Nephron (organoid): ENCODE data around the gene FLNA.
A peak's percentile ranks its signal among the peaks of the same experiment; 100 is the strongest.

Source experiments
- H3K27ac Mint-ChIP-seq, 3 experiments: 2 replicates each; pipeline ENCODE4 v1.8.0; 2020; ENCODE audit warnings: mixed read lengths in 3 of 3, mild to moderate bottlenecking in 2 of 3, moderate library complexity in 1 of 3
- H3K27me3 Mint-ChIP-seq: 2 replicates; pipeline ENCODE4 v1.8.0; 2021; ENCODE audit warnings: low read depth, mild to moderate bottlenecking, moderate library complexity, mixed read lengths
- H3K36me3 Mint-ChIP-seq: 2 replicates; pipeline ENCODE4 v1.8.0; 2020; ENCODE audit warnings: low read depth, mixed read lengths
- H3K4me1 Mint-ChIP-seq: 2 replicates; pipeline ENCODE4 v1.8.0; 2020; ENCODE audit warnings: mixed read lengths
- H3K4me3 Mint-ChIP-seq, 3 experiments: 2 replicates each; pipeline ENCODE4 v1.8.0; 2020; ENCODE audit warnings: mild to moderate bottlenecking in 3 of 3, mixed read lengths in 3 of 3, moderate library complexity in 2 of 3
- H3K9me3 Mint-ChIP-seq: 2 replicates; pipeline ENCODE4 v1.8.0; 2020; ENCODE audit warnings: mixed read lengths
- TF ChIP-seq, protein P1 (sequence below), 3 experiments: fragments of 200-600 bp; sonication (generic); IDR thresholded peaks; one replicate each; pipeline ENCODE4 v1.5.0; 2021; ENCODE audit warnings: antibody characterized with exemption in 3 of 3; ENCODE audit not compliant: unreplicated experiment in 3 of 3

Gene FLNA

DNA sequence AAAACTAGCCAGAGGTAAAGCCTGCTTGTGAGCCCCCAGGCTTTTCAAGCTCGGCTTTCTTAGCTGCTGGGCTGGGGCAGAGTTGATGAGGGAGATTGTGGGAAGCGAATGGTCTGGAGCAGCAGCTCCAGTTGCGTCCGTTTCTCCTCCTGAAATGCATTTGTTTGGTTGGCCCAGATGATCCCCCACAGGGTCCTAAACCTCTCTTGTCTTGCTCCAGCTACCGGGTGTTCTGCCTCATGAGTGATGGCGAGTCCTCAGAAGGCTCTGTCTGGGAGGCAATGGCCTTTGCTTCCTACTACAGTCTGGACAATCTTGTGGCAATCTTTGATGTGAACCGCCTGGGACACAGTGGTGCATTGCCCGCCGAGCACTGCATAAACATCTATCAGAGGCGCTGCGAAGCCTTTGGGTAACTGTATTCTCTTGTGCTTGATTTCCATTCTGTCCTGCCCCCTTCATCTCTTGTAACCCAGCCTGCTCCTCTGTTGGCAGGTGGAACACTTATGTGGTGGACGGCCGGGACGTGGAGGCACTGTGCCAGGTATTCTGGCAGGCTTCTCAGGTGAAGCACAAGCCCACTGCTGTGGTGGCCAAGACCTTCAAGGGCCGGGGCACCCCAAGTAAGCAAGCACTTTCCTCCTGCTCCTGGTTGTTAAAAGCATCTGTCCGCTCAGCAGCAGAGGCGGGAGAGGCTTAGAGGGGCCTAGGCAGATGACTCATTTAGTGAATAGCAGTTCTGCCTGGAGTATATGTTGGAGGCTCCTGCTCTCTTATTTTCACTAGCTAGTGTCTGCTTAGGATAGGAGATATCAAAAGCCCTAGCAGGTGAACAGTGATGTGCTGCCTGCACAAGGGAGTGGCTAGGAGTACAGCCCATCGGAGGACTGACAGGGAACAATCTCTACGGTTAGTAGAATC is 63.6 kb downstream of the FLNA start:
- TF ChIP-seq, protein P1, sequence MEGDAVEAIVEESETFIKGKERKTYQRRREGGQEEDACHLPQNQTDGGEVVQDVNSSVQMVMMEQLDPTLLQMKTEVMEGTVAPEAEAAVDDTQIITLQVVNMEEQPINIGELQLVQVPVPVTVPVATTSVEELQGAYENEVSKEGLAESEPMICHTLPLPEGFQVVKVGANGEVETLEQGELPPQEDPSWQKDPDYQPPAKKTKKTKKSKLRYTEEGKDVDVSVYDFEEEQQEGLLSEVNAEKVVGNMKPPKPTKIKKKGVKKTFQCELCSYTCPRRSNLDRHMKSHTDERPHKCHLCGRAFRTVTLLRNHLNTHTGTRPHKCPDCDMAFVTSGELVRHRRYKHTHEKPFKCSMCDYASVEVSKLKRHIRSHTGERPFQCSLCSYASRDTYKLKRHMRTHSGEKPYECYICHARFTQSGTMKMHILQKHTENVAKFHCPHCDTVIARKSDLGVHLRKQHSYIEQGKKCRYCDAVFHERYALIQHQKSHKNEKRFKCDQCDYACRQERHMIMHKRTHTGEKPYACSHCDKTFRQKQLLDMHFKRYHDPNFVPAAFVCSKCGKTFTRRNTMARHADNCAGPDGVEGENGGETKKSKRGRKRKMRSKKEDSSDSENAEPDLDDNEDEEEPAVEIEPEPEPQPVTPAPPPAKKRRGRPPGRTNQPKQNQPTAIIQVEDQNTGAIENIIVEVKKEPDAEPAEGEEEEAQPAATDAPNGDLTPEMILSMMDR (IDR thresholded peaks at IDR 0.05; ENCODE audit: unreplicated experiment in 3 of 3) = no peak
- peaks cover 27% of the 10 kb centered on the region for H3K9me3 Mint-ChIP-seq

DNA sequence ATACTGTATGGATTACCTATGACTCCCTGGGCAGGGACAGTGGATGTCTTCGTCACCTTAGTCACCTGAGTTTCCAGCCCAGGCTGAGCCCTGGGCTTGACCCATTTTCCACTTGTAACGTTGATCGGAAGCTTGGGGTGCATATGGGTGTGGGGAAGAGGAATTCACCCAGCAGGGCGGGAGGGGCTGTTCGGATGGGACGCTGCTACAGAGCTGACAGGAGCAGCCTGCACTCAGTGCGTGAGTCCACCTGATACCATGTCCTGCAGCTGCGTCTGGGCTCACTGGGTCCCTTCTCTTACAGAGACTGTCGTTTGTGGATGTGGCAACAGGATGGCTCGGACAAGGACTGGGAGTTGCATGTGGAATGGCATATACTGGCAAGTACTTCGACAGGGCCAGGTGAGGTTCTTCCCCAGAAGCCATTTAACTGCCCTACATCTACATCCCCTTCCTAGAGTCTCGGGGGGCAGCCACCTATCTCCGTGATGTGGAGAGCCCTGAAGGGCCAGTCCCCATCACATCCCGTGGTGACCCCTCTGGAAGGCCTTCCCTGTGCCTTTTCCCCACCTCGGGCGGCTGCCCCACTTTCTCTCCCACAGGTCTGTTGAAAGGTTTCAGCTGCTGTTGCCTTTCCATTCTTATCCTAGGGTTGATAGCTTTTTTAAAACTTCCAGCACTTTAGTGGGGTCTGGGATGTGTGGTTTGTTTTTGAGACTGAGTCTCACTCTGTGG is 65.2 kb downstream of the FLNA start:
- Mint-ChIP-seq H3K36me3 (no peaks in the 10 kb centered on the region), H3K27me3 (no peaks in the 10 kb centered on the region), H3K9me3 (peaks cover 29% of the 10 kb centered on the region), H3K4me3 (no peak overlapping the region), H3K4me1 (peaks cover 4% of the 10 kb centered on the region), H3K27ac (no peak overlapping the region)
- TF ChIP-seq, protein P1 (IDR thresholded peaks at IDR 0.05; ENCODE audit: unreplicated experiment in 3 of 3) = no peak

More for the DNA sequence above, 63.6 kb downstream of the FLNA start:
- no peaks in the 10 kb centered on the region for H3K27me3 Mint-ChIP-seq
- peaks cover 4% of the 10 kb centered on the region for H3K4me1 Mint-ChIP-seq
- H3K36me3 Mint-ChIP-seq = no peaks in the 10 kb centered on the region
- no peak overlapping the region for H3K4me3 Mint-ChIP-seq
- H3K27ac Mint-ChIP-seq = peak overlapping the region in 1 of 3 experiments; percentile 61

DNA sequence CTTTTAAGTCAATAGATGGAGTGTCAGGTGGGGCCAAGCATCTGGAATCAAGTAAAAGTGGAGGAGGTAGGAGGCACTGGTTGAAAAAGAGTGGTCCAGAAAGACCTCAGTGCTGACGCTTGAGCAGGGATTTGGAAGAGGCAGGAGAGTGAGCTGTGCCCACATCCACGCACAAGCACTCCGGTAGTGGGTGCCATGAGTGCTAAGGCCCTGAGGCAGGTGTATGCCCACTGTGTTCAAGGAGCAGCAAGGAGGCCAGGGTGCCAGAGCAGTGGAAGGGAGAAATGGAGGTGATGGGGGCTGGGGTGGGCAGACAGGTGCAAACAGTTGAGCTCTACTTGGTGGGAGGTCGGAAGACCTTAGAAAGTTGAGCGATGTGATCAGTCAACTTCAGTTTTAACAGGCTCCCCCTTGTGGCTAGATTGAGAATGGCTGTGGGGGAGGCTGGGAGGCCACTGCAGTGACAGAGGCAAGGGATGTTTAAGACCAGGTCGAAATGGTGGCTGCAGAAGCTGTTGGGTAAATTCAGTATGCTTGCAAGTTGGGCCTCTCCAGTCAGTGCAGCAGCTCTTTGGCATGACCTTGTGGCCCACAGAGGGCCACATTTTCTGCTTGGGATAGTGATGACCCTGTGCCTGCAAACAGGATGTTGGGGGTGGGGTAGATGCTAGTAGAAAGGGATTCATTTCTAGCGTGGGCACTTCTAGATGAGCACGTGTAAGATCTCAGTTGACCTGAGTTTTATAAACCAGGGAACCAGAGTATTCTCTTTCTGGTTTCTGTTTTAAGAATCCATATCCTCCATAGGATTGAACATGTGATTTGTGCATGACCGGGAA is 66.1 kb downstream of the FLNA start:
- TF ChIP-seq, protein P1 (IDR thresholded peaks at IDR 0.05; ENCODE audit: unreplicated experiment in 3 of 3) = peak; percentile 43 to 56 (median 54)
- no peak overlapping the region for H3K27ac Mint-ChIP-seq
- H3K4me1 Mint-ChIP-seq = peaks cover 11% of the 10 kb centered on the region
- peaks cover 29% of the 10 kb centered on the region for H3K9me3 Mint-ChIP-seq
- H3K27me3 Mint-ChIP-seq = peaks cover 6% of the 10 kb centered on the region
- H3K36me3 Mint-ChIP-seq = no peaks in the 10 kb centered on the region
- H3K4me3 Mint-ChIP-seq = no peak overlapping the region

DNA sequence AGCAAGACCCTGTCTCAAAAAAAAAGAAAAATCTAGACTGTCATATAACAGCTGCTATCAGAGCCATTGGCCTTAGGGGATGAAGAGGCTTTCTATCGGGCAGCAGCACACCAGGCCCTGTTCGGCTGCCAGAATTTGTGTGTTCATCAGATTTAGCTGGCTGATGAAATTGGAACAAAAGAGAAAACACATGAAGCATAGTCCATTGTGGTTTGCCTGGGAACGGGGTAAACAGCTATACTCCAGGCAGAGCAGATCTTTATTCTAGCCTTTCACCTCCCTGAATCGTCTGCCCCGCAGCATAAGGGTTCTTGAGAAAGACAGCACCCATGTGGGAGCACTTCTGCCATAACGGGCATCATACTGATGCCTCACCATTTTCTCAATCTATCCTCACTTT is 67.2 kb downstream of the FLNA start:
- TF ChIP-seq, protein P1 (IDR thresholded peaks at IDR 0.05; ENCODE audit: unreplicated experiment in 3 of 3) = no peak
- peaks cover 33% of the 10 kb centered on the region for H3K9me3 Mint-ChIP-seq

DNA sequence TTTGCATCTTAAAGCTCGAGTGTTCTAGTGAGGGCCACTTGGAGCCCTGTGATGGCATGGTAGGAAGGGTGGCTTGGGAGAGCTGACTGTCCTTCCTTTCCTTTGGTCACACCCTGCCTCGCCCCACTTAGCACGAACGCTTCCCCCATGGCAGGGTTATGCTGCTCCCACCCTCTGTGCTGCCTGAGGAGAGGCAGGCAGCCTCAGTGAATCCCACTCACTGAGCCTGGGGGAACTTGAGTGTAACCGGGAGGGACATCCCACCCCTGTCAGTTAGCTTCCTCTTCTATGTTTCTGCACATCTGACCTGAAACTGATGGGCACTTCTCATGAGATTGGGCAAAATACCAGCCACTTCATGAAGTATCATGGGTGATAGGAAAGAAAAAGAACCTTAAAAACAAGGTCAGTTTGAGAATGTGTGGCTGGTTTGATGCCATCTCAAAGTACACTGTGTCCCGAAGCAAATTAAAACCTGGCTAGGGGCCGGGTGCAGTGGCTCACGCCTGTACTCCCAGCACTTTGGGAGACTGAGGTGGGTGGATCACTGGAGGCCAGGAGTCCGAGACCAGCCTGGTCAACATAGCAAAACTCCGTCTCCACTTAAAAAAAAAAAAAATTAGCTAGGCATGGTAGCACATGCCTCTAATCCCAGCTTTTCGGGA is 68.8 kb downstream of the FLNA start:
- Mint-ChIP-seq H3K27me3 (peaks cover 7% of the 10 kb centered on the region), H3K4me1 (peaks cover 8% of the 10 kb centered on the region), H3K27ac (no peak overlapping the region), H3K4me3 (no peak overlapping the region), H3K36me3 (no peaks in the 10 kb centered on the region), H3K9me3 (peaks cover 27% of the 10 kb centered on the region)
- TF ChIP-seq, protein P1 (IDR thresholded peaks at IDR 0.05; ENCODE audit: unreplicated experiment in 3 of 3) = no peak

More for the DNA sequence above, 67.2 kb downstream of the FLNA start:
- peaks cover 7% of the 10 kb centered on the region for H3K27me3 Mint-ChIP-seq
- H3K36me3 Mint-ChIP-seq = no peaks in the 10 kb centered on the region
- peaks cover 11% of the 10 kb centered on the region for H3K4me1 Mint-ChIP-seq
- no peak overlapping the region for H3K27ac Mint-ChIP-seq
- no peak overlapping the region for H3K4me3 Mint-ChIP-seq
